Cerebellar nuclear complex (tissue), 1 donor: ENCODE results near the gene RAB34.
A peak's percentile ranks its signal among the peaks of the same experiment; 100 is the strongest.

Experiments used
- DNase-seq, 2 experiments: peaks; one replicate each; lab custom pipeline; 2025; lab: John Stamatoyannopoulos, UW

RAB34 gene

GRCh38 chr17:28712032-28712704 is 5.5 kb downstream of the RAB34 start:
- DNase-seq: no peak

DNA sequence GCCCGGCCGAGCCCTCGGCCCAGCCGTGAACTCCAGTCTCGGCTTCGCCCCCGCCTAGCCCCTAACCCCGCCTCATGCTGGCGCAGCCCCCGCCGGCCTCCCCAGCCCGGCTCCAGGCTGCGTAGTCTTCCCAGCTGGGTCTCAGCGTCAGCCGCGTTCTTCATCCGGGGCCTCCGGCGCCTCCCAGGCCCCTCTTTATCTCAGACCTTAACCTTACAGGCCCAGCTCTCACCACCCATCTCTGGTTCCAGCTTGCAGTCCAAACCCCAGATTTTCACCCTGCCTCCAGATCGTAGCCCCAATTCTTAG is 6.0 kb downstream of the RAB34 start, which contains the start of gene PROCA1:
Gene PROCA1 (minus strand): TSS at position 166 of the 309 bp plus-strand sequence. CDS start 228 bp downstream, outside the sequence.
- DNase-seq: no peak

DNA sequence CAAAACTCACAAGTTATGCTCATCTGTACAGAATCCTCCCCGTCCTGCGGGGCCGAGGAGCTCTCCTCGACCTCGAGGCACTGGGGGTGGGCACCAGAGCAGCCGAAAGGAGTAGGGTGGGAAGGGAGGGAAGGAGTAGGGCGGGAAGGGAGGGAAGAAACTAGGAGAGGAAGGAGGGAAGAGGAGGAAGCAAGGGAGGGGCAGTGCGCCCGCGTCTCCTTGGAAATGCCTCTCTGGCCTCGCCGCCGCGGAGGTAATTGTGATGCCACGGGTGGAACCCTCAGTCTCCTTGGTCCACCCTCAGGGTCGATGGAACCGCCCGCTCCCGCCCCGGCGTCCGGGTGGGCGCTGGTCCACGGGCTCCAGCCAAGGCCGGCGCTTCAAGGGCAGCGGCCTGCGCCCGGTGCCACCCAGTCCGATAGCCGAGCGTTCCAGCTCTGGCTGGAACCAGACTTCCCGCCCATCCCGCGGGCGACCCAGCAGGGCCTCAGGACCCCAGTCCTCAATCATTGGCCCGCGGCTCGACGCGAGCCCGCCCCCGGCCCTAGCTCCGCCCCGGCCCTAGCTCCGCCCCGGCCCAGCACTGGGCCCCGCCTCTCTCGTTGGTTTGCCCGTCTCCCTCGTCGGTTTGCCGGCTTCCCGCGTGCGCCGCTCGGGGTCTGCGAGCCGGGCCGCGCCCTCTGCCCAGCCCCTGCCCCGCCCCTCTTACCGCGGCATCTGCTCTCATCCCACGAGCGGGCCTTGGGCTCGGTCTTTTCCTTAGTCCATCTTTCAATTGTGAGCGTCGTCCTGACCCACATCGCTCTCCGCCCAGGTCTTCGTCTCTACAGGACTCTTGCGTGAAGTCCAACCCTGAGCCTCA is 6.6 kb downstream of the RAB34 start:
- DNase-seq: peak in 1 of 2 experiments; percentile 52

GRCh38 chr17:28707339-28707720 is 10.3 kb downstream of the RAB34 start:
- DNase-seq: no peak

GRCh38 chr17:28706471-28707338 is 11.0 kb downstream of the RAB34 start:
- no peak for DNase-seq

GRCh38 chr17:28705728-28706334 is 11.8 kb downstream of the RAB34 start:
- no peak for DNase-seq

DNA sequence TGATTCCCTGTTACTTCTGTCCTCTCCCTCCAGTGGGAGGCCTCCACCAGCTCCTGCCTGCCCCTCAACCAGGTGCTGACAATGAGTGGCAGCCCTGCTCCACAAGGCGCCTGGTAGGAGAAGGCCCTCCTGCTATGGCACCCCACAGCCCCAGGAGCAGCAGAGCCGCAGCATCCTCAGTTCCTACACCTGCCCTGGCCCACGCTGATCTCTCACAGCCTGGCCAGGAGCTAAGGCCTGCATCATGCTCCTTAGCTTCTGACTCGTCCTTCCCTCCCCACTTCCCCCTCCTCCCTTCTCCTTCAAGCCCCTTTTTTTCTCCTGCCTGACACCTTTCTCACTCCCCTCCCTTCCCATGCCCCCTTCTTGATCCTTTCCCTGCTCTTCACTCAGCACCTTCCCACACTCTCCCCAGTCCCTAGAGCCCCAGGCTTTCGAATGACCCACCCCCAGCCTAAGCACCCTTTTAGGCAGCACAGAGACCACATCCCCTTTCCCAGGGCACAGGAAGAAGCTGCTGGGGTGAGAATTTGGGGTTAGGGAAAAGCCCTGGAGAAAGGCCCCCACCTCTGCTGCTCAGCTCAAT is 12.5 kb downstream of the RAB34 start:
- no peak for DNase-seq

DNA sequence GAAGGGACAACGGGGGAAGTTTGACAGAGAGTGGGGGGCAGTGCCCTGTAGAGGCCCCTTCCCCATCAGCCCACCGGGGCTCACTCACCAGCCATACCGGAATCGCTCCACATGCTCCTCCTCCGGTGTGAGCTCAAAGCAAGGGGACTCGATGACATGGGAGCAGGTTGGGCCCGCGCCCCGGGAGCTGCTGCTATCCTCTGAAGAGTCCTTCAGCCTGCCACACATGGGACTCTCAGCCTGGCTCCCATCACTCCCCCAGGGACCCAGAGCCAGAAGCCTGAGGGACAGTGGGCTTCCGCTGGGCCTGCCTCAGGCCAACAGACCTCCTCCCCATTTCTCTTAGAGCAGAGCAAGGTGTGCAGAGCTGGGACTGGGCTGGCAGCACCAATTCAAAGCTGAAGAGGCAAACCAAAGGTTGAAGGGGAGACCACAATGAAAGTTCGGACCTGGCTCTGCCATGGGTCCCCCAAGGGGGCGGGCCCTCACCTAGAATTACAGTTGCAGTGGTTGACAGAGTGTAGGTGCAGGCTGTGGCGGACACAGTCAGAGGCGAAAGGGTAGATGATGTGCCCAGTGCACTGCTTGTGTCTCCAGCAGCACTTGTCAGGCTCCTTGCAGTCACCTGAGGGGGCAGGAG is 13.3 kb downstream of the RAB34 start:
- DNase-seq: no peak

- no peak for DNase-seq
These were observed 14.0 kb downstream of the RAB34 start for GRCh38 chr17:28703552-28704218.

DNA sequence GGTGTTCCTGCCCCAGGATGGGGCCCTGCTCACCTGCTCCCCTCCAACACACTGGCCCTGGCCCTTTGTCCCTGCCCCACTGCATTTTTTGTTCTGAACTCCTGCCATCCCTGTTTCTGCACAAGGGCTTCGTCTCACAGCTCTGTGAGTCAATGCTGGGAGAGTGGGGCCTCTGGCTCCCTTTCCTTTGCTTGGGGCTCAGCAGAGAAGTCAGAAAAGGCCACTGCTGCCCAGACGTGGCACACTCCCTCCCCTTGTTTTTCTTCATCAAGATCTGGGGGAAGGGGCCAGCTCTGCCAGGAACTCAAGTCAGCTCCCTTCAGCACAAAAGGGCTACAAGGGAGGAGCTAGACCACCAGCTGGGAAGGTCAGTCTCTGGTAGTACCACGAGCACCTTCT is 14.9 kb downstream of the RAB34 start:
- no peak for DNase-seq

- DNase-seq: no peak
These were observed 15.5 kb downstream of the RAB34 start for GRCh38 chr17:28702026-28702751.

DNA sequence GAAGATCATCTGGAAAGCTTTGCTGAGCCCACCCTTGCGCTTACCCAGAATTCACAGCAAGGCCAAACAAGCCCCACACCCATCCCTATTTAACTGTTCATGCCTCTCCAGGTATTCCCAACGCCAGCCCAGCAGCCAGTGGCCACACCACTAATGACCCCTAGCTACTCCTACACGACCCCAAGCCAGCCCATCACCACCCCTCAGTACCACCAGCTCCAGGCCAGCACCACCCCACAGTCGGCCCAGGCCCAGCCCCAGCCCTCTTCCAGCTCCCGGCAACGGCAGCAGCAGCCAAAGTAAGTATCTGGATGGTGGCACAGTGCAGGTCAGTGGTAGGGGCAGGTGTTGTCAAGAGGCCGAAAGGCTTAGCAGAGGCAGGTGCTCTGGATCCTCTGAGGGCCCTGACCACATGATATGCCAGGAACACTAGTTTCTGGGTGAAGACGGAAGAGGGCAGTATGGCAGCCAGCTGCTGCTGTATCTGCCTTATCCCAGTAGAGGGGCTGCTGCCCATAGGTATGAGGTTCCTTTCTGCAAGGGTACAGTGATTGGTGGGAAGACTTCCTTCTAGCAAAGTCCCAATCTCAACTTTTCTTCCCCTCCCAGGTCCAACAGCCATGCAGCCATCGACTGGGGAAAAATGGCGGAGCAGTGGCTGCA is 16.7 kb downstream of the RAB34 start:
- DNase-seq: no peak

- no peak for DNase-seq
These were observed 17.4 kb downstream of the RAB34 start for GRCh38 chr17:28700278-28700677.

- no peak for DNase-seq
These were observed 19.3 kb downstream of the RAB34 start for GRCh38 chr17:28698253-28698941.

- no peak for DNase-seq
These were observed 23.8 kb downstream of the RAB34 start for GRCh38 chr17:28693869-28694268.

DNA sequence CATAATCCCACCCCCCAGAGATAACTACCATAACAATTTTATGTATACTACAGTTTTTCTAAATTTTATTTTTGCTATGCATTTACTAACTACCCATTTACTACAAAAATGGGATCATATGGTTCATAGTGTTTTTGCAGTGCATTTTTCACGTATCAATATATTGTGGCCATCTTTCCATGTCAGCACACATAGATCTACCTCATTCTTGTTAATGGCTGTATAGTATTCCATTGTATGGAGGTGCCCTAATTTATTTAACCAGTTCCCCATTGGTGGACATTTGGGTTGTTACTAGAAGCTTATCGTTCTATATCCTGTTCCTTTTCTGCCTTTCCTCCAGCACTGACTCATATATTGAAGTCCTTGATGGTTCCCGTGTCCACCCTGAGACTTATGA is 28.7 kb downstream of the RAB34 start:
- DNase-seq: no peak

GRCh38 chr17:28688481-28688880 is 29.2 kb downstream of the RAB34 start:
- DNase-seq: no peak

DNA sequence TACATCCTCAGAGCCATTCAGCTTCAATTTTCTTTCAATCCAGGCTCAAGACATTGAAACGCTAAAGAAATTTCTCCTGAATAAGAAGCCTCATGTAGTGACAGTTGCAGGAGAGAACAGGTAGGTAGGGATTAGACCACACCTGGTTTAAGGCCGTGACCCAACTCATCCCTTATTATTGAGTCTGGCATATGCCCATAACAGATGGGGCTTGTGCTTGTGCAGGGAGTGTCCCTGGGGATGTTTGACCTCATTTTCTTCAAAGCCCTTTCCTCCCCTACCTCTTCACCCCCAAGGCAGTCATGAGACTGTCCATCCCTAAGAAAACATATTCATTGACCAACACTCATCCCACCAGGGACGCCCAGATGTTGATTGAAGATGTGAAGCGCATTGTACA is 31.4 kb downstream of the RAB34 start:
- no peak for DNase-seq

DNA sequence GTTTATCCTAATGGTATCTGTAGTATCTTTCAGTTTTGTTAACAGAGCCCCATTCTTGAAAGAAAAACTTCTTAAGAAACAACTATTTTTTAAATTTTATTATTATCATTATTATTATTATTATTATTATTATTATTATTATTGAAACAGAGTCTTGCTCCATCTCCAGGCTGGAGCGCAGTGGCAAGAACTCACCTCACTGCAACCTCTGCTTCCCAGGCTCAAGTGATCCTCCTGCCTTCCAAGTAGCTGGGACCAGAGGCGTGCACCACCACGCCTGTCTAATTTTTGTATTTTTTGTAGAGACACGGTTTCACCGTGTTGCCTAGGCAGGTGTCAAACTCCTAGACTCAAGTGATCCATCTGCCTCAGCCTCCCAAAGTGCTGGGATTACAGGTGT is 32.3 kb downstream of the RAB34 start:
- no peak for DNase-seq
